GM19463 (cell line): Measurements from ENCODE around the gene KCND3.

Experiments used
- ATAC-seq: cut with Tn5 transposase; IDR thresholded peaks from one replicate; pipeline ENCODE4 v1.9.1; 2021; ENCODE audit warnings: mild to moderate bottlenecking, moderate library complexity; ENCODE audit not compliant: unreplicated experiment

KCND3 gene

GRCh38 chr1:111851552-111851951 is 137.9 kb downstream of the KCND3 start:
- no peak for ATAC-seq

- ATAC-seq = no peak
Measured at GRCh38 chr1:111850109-111850508, 139.4 kb downstream of the KCND3 start.

- ATAC-seq = no peak
Measured at GRCh38 chr1:111848852-111849545, 140.5 kb downstream of the KCND3 start.

GRCh38 chr1:111847466-111847865 is 142.0 kb downstream of the KCND3 start:
- ATAC-seq = no peak

- ATAC-seq = no peak
Measured at GRCh38 chr1:111846842-111847241, 142.6 kb downstream of the KCND3 start.

GRCh38 chr1:111843177-111843576 is 146.3 kb downstream of the KCND3 start:
- no peak for ATAC-seq

- no peak for ATAC-seq
Measured at GRCh38 chr1:111842411-111842810, 147.1 kb downstream of the KCND3 start.

GRCh38 chr1:111841746-111842145 is 147.7 kb downstream of the KCND3 start:
- no peak for ATAC-seq

GRCh38 chr1:111841189-111841588 is 148.3 kb downstream of the KCND3 start:
- ATAC-seq = no peak

- no peak for ATAC-seq
Measured at GRCh38 chr1:111837393-111837792, 152.1 kb downstream of the KCND3 start.

- no peak for ATAC-seq
Measured at GRCh38 chr1:111836111-111836510, 153.4 kb downstream of the KCND3 start.

- ATAC-seq = no peak
Measured at GRCh38 chr1:111835514-111835913, 154.0 kb downstream of the KCND3 start.

GRCh38 chr1:111834956-111835355 is 154.5 kb downstream of the KCND3 start:
- ATAC-seq = no peak

- no peak for ATAC-seq
Measured at GRCh38 chr1:111833334-111833733, 156.1 kb downstream of the KCND3 start.

GRCh38 chr1:111832521-111833155 is 156.8 kb downstream of the KCND3 start:
- ATAC-seq = no peak

GRCh38 chr1:111831153-111831552 is 158.3 kb downstream of the KCND3 start:
- no peak for ATAC-seq

GRCh38 chr1:111827946-111828345 is 161.5 kb downstream of the KCND3 start:
- no peak for ATAC-seq

- no peak for ATAC-seq
Measured at GRCh38 chr1:111826278-111826677, 163.2 kb downstream of the KCND3 start.

- no peak for ATAC-seq
Measured at GRCh38 chr1:111825217-111825616, 164.3 kb downstream of the KCND3 start.

GRCh38 chr1:111822138-111822537 is 167.3 kb downstream of the KCND3 start:
- no peak for ATAC-seq

- no peak for ATAC-seq
Measured at GRCh38 chr1:111821121-111821745, 168.2 kb downstream of the KCND3 start.

GRCh38 chr1:111819566-111820263 is 169.8 kb downstream of the KCND3 start:
- ATAC-seq = no peak
